ENCODE data around the gene FOSB. TPM values are rescaled to one million over a fixed set of nuclear protein-coding genes. Genes with fewer than 3 reads are reported as not detected.

FOSB gene
- total and polyA plus RNA-seq, 9 of the 15 experiments (the other 6 are each of a cell fraction or from before 2014, with no cell fraction given), result 0.11 to 2.7 (median 0.73) TPM

- no peak for TF ChIP-seq HBP1 (CRISPR knock-in tag; IDR thresholded peaks at IDR 0.05)
- TF ChIP-seq ZNF146 (CRISPR knock-in tag; IDR thresholded peaks at IDR 0.05; ENCODE audit: unreplicated experiment), result no peak
- peak; percentile 88 to 92 for TF ChIP-seq E2F6 (IDR thresholded peaks at IDR 0.05; ENCODE audit: borderline replicate concordance in 1 of 2, extremely low read depth in 1 of 2, insufficient read depth in 1 of 2, insufficient read length in 1 of 2, low read depth in 1 of 2, low read length in 1 of 2, poor library complexity in 1 of 2, severe bottlenecking in 1 of 2)
- no peak for TF ChIP-seq FOXA3 (CRISPR knock-in tag; conservative IDR thresholded peaks at IDR 0.05 in 1 of 2, IDR thresholded peaks at IDR 0.05 in 1 of 2)
- TF ChIP-seq SLC30A9 (CRISPR knock-in tag; IDR thresholded peaks at IDR 0.05), result no peak
- TF ChIP-seq PRMT5 (CRISPR knock-in tag; IDR thresholded peaks at IDR 0.05), result peak; percentile 28; the same call in 1 of the 2 replicates
- 0 out of 2 replicates have a peak, but pooled peaks have one; percentile 13 for TF ChIP-seq EGR1 (conservative IDR thresholded peaks at IDR 0.05)
- TF ChIP-seq MLLT1 (IDR thresholded peaks at IDR 0.05), result no peak
- no peak for TF ChIP-seq MTA2 (IDR thresholded peaks at IDR 0.05; ENCODE audit: low read depth)
- TF ChIP-seq MNT (conservative IDR thresholded peaks at IDR 0.05), result peak in 1 of 2 experiments; percentile 54; a peak in 2 of 4 replicates
- TF ChIP-seq ELF4 (CRISPR knock-in tag; IDR thresholded peaks at IDR 0.05), result no peak
- no peak for TF ChIP-seq PRPF4 (IDR thresholded peaks at IDR 0.05; ENCODE audit: insufficient read depth, low read depth, low read length, poor library complexity, severe bottlenecking)
- TF ChIP-seq ASH1L (IDR thresholded peaks at IDR 0.05; ENCODE audit: borderline replicate concordance, low read depth, partially characterized antibody), result no peak
- no peak for TF ChIP-seq ESRRA (IDR thresholded peaks at IDR 0.05; ENCODE audit: borderline replicate concordance, low read depth)
- no peak for TF ChIP-seq MEIS2 (IDR thresholded peaks at IDR 0.05; ENCODE audit: partially characterized antibody)
- TF ChIP-seq XRCC3 (IDR thresholded peaks at IDR 0.05), result no peak
- no peak for TF ChIP-seq E2F5 (CRISPR knock-in tag; IDR thresholded peaks at IDR 0.05)
- no peak for TF ChIP-seq ELF2 (CRISPR knock-in tag; IDR thresholded peaks at IDR 0.05)
- TF ChIP-seq RNF2 (IDR thresholded peaks at IDR 0.05), result no peak
- no peak for TF ChIP-seq ILK (tag; IDR thresholded peaks at IDR 0.05; ENCODE audit: borderline replicate concordance, low read depth)
These were observed 31.7 kb downstream of the FOSB start (continued) for GRCh38 chr19:45499196-45500180.
